ENCODE measurements around the gene AKAP1. TPM values are rescaled to one million over a fixed set of nuclear protein-coding genes. Genes with fewer than 3 reads are reported as not detected.

Gene AKAP1
- total RNA-seq, 2 donors from 2014 or later, result 128 to 139 TPM

- TF ChIP-seq CTCF (IDR thresholded peaks at IDR 0.05), result peak; percentile 89
- Histone ChIP-seq H3K4me3 (no peak overlapping the region), H3K9me3 (no peaks in the 10 kb centered on the region), H3K27ac (no peak overlapping the region), H3K36me3 (no peaks in the 10 kb centered on the region), H3K27me3 (no peaks in the 10 kb centered on the region), H3K9ac (ENCODE audit: low read depth in 2 of 2, low read length in 2 of 2) (no peak overlapping the region), H3K4me1 (no peaks in the 10 kb centered on the region)
- peak; percentile 90 for DNase-seq
- intact Hi-C loops (cut with DNase I), result loop anchor here (5.0 to 10.0 kb wide), 2 partner anchors 544 to 611 kb away; no protein-coding TSS in a partner anchor
Observed at GRCh38 chr17:57130708-57131461, 45.8 kb downstream of the AKAP1 start.

- H3K9me3 ChIP-seq, result no peaks in the 10 kb centered on the region
- H3K27ac ChIP-seq, result no peak overlapping the region
- intact Hi-C loops (cut with DNase I), result loop anchor here (5.0 to 10.0 kb wide), 2 partner anchors 542 to 610 kb away; no protein-coding TSS in a partner anchor
- TF ChIP-seq CTCF (IDR thresholded peaks at IDR 0.05), result no peak
- H3K4me1 ChIP-seq, result no peaks in the 10 kb centered on the region
- H3K9ac ChIP-seq (ENCODE audit: low read depth in 2 of 2, low read length in 2 of 2), result no peak overlapping the region
- H3K4me3 ChIP-seq, result no peak overlapping the region
- H3K27me3 ChIP-seq, result no peaks in the 10 kb centered on the region
- no peaks in the 10 kb centered on the region for H3K36me3 ChIP-seq
- no peak for DNase-seq
Observed at GRCh38 chr17:57132663-57133062, 47.6 kb downstream of the AKAP1 start.

GRCh38 chr17:57133486-57133885, 48.4 kb downstream of the AKAP1 start:
- no peaks in the 10 kb centered on the region for H3K4me1 ChIP-seq
- intact Hi-C loops (cut with DNase I), result loop anchor here (5.0 to 10.0 kb wide), 2 partner anchors 541 to 609 kb away; no protein-coding TSS in a partner anchor
- no peak overlapping the region for H3K27ac ChIP-seq
- H3K9ac ChIP-seq (ENCODE audit: low read depth in 2 of 2, low read length in 2 of 2), result no peak overlapping the region
- no peak for DNase-seq
- H3K36me3 ChIP-seq, result no peaks in the 10 kb centered on the region
- no peak overlapping the region for H3K4me3 ChIP-seq
- no peak for TF ChIP-seq CTCF (IDR thresholded peaks at IDR 0.05)
- no peaks in the 10 kb centered on the region for H3K27me3 ChIP-seq
- no peaks in the 10 kb centered on the region for H3K9me3 ChIP-seq

GRCh38 chr17:57135026-57135788, 50.2 kb downstream of the AKAP1 start:
- intact Hi-C loops (cut with DNase I), result loop anchor here (5.0 to 10.0 kb wide), 2 partner anchors 540 to 697 kb away; no protein-coding TSS in a partner anchor
- Histone ChIP-seq H3K4me3 (no peak overlapping the region), H3K36me3 (no peaks in the 10 kb centered on the region), H3K27me3 (no peaks in the 10 kb centered on the region), H3K9ac (ENCODE audit: low read depth in 2 of 2, low read length in 2 of 2) (no peak overlapping the region), H3K4me1 (no peaks in the 10 kb centered on the region), H3K9me3 (no peaks in the 10 kb centered on the region), H3K27ac (no peak overlapping the region)
- no peak for DNase-seq
- TF ChIP-seq CTCF (IDR thresholded peaks at IDR 0.05), result no peak

DNA sequence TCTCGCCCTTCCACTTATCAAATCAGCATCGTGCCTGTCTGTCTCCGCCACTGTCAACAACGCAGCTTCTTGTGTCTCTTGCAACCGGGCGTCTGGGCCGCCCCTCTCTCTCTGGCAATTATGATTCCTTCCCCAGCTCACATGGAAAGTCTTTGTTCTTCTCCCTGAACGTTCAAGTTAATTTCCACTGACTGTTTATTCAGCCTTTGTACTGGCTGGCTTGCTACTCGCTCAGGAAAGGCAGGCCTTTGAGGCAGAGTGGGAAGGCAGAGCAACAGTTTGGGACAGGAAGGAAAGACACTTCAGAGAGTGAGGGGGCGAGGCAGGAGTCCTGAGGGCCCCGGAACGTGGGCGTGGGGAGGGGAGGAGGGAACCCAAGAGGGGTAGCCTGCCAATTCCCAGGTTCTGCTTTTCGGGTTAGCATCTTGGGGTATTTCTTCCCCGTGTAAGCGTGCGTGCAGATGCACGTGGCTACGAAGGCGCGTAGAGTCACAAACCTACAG, 50.8 kb downstream of the AKAP1 start:
- Histone ChIP-seq H3K9ac (ENCODE audit: low read depth in 2 of 2, low read length in 2 of 2) (no peak overlapping the region), H3K9me3 (no peaks in the 10 kb centered on the region), H3K4me3 (no peak overlapping the region), H3K4me1 (no peaks in the 10 kb centered on the region), H3K36me3 (no peaks in the 10 kb centered on the region), H3K27me3 (no peaks in the 10 kb centered on the region), H3K27ac (no peak overlapping the region)
- intact Hi-C loops (cut with DNase I), result loop anchor here (5.0 to 10.0 kb wide), 2 partner anchors 539 to 696 kb away; no protein-coding TSS in a partner anchor
- no peak for TF ChIP-seq CTCF (IDR thresholded peaks at IDR 0.05)
- no peak for DNase-seq
